ENCODE measurements around the gene PHLDA3.
"Not testable (repeated sequence)": the region's sequence is repeated elsewhere in the genome, so short reads cannot be mapped to it uniquely, and the experiment has no call there.

PHLDA3 gene

DNA sequence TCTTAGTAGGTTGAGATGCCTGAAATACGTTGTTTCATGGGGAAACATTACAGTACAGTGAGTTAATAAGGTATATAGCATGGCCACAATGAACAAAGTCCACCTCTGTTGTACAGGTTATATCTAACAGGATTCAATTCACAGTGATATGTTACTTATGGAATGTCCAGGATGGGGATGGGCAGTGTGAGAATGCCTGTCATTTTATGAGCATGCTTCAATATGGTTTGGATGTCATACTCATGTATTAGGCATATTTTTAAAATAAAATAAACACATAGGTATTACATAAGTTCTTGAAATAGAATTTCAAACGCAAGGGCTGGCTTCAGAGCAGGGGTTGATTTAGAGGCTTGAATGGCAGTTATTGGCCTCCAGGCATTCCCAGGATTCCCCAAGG lies 6.1 kb upstream of the PHLDA3 start:
- in situ Hi-C loops (cut with MboI; ENCODE audit: low sequenced_read_pairs, unreplicated experiment): no loop called here
- DNase-seq (ENCODE audit: low spot score): no peak
- TF ChIP-seq, protein P1, sequence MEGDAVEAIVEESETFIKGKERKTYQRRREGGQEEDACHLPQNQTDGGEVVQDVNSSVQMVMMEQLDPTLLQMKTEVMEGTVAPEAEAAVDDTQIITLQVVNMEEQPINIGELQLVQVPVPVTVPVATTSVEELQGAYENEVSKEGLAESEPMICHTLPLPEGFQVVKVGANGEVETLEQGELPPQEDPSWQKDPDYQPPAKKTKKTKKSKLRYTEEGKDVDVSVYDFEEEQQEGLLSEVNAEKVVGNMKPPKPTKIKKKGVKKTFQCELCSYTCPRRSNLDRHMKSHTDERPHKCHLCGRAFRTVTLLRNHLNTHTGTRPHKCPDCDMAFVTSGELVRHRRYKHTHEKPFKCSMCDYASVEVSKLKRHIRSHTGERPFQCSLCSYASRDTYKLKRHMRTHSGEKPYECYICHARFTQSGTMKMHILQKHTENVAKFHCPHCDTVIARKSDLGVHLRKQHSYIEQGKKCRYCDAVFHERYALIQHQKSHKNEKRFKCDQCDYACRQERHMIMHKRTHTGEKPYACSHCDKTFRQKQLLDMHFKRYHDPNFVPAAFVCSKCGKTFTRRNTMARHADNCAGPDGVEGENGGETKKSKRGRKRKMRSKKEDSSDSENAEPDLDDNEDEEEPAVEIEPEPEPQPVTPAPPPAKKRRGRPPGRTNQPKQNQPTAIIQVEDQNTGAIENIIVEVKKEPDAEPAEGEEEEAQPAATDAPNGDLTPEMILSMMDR (IDR thresholded peaks at IDR 0.05; ENCODE audit: borderline replicate concordance, control extremely low read depth, extremely low read depth, insufficient read depth, missing control alignments): no peak

DNA sequence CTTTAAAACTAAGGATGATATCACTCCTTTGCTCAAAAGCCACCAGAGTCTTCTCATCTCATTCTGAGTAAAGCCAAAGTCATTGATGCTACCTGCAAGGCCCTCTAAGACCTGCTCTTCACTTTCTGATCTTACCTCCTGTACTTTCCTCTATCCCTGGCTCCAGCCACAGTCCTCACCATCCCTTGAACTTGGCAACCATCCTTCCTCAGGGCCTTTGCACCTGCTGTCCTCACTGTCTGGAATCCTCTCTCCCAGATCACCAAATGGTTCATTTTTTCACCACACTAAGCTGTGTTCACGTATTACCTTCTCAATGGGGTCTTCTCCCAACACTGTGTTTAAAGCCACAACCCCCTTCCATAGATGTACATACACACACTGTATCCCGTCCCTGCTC lies 4.3 kb upstream of the PHLDA3 start:
- in situ Hi-C loops (cut with MboI; ENCODE audit: low sequenced_read_pairs, unreplicated experiment): no loop called here
- TF ChIP-seq, protein P1 (IDR thresholded peaks at IDR 0.05; ENCODE audit: borderline replicate concordance, control extremely low read depth, extremely low read depth, insufficient read depth, missing control alignments): no peak

DNA sequence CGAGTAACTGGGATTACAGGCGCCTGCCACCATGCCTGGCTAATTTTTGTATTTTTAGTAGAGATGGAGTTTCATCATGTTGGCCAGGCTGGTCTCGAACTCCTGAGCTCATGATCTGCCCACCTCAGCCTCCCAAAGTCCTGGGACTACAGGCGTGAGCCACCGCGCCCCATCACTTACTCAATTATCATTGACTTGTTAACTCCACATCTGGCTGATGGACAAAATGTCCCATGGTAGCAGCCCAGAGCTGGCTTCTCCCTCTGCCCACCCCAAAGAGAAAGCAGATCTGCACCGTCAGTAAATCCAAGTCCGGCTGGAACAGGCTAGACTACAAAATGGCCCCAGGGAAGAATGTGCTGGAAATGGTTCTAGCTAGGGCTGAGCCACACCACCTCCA lies 3.3 kb upstream of the PHLDA3 start:
- DNase-seq (ENCODE audit: low spot score); in situ Hi-C loops (cut with MboI; ENCODE audit: low sequenced_read_pairs, unreplicated experiment): not testable (repeated sequence)

More for the DNA sequence above, 4.3 kb upstream of the PHLDA3 start:
- no peak for DNase-seq (ENCODE audit: low spot score)

DNA sequence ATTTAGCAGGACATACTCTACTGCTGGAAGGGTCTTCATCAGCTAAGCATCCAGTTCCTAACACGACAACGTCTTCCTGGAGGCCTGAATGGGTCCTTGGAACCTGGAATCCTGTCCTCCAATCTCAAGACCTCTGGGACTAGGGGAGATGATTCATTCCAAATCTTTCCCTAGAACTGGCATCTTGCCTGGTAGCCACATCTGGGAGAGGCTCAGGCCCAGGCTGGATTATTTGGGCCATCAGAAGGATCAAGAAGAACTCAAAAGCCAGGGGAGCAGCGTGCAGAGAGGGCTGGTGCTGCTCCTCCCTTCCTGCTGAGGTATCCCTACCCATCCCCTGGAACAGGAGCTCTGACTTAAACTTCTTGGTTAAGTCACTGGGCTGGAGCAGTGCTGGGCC lies 2.8 kb upstream of the PHLDA3 start:
- in situ Hi-C loops (cut with MboI; ENCODE audit: low sequenced_read_pairs, unreplicated experiment): no loop called here
- TF ChIP-seq, protein P1 (IDR thresholded peaks at IDR 0.05; ENCODE audit: borderline replicate concordance, control extremely low read depth, extremely low read depth, insufficient read depth, missing control alignments): no peak
- DNase-seq (ENCODE audit: low spot score): no peak

DNA sequence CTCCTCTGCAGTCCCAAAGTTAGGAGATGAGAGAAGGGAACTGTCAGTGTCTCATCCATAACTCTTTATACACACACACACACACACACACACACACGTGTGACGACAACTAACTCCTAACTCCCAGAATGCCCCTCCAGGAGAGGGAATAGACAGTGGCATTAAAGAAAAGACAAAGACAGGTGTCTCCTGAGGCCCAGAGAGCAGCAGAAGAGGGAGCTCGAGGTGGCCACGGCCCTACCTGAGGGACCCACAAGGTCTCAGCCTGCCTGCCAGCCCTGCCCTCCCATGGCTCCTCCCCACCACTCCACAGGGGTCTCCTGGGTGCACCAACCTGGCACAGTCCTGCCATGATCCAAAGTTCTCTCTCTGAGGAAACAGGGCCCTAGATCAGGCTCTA lies 1.6 kb upstream of the PHLDA3 start:
- TF ChIP-seq, protein P1 (IDR thresholded peaks at IDR 0.05; ENCODE audit: borderline replicate concordance, control extremely low read depth, extremely low read depth, insufficient read depth, missing control alignments): no peak
- in situ Hi-C loops (cut with MboI; ENCODE audit: low sequenced_read_pairs, unreplicated experiment): no loop called here
- no peak for DNase-seq (ENCODE audit: low spot score)

DNA sequence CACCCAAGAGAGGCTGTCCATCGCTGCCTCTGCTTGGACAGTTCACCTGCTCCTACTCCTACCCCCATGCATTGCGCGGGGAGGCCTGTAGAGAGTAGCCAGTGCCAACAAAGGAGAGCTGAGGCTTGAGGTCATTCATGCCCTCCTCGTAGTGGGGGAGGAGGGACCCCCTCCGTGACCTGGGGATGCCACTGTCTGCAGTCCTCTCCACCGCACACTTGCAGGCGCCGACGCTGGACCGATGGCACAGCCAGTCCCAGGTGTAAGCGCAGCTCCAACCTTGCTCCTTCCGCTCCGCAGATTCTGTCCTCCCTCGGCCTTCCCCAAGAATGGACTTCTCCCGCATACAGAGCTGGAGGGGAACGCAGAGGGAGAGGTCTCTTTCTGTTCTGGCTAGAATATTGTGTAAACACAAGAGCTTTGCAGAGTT lies 672 bp upstream of the PHLDA3 start:
- TF ChIP-seq, protein P1 (IDR thresholded peaks at IDR 0.05; ENCODE audit: borderline replicate concordance, control extremely low read depth, extremely low read depth, insufficient read depth, missing control alignments): no peak

DNA sequence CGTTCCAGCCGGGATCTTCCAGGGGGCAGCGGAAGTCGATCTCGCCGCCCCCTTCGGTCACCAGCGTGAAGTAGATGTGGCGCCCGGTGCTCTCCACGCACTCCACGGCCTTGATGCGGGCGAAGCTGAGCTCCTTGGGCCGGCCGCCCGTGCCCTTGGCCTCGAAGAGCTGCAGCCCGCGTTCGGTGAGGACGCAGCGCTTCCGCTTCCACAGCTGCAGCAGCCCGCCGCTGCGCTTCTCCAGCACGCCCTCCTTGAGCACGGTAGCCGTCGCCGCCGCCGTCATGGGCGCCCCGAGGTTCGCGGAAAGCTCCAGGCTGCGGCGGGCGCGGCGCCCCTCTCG lies 516 bp downstream of the PHLDA3 start:
- in situ Hi-C loops (cut with MboI; ENCODE audit: low sequenced_read_pairs, unreplicated experiment): no loop called here
- DNase-seq (ENCODE audit: low spot score): peak; percentile 75
- TF ChIP-seq, protein P1 (IDR thresholded peaks at IDR 0.05; ENCODE audit: borderline replicate concordance, control extremely low read depth, extremely low read depth, insufficient read depth, missing control alignments): no peak

More for the DNA sequence above, 672 bp upstream of the PHLDA3 start:
- DNase-seq (ENCODE audit: low spot score): no peak
- in situ Hi-C loops (cut with MboI; ENCODE audit: low sequenced_read_pairs, unreplicated experiment): no loop called here
